Right ventricle myocardium superior (tissue), 1 donor: ENCODE results near the gene CPLANE2. TPM values are rescaled to one million over a fixed set of nuclear protein-coding genes. Genes with fewer than 3 reads are reported as not detected.
A peak's percentile ranks its signal among the peaks of the same experiment; 100 is the strongest.
"Not testable (repeated sequence)": the region's sequence is repeated elsewhere in the genome, so short reads cannot be mapped to it uniquely, and the experiment has no call there.

Experiments used
- ATAC-seq: fragments of 200-7000 bp; cut with Tn5 transposase; one replicate; pipeline ENCODE4 v1.9.1; 2020; ENCODE audit warnings: mild to moderate bottlenecking; ENCODE audit not compliant: poor library complexity
- DNase-seq: peaks from one replicate; pipeline ENCODE4 v3.0.0-alpha.2; 2020
- intact Hi-C: fragments of 100-400 bp; cut with DNase I; formaldehyde crosslinking; loops from one replicate; pipeline ENCODE4 v1.11.2; 2022
- total RNA-seq: library from RNA; stranded (reverse); fragmentation: NEBNext Ultra II Directional; extraction: Animal tissue kit (Norgen Biotek cat#: 25700); gene quantifications from one replicate; pipeline ENCODE4 v1.2.1, GENCODE V29; 2021
- donor health status: DM: no; HTN: yes; CAD: no; lungs with severe emphysema.

Gene CPLANE2
- total RNA-seq, 1 donor from 2014 or later, result 10.1 TPM

DNA sequence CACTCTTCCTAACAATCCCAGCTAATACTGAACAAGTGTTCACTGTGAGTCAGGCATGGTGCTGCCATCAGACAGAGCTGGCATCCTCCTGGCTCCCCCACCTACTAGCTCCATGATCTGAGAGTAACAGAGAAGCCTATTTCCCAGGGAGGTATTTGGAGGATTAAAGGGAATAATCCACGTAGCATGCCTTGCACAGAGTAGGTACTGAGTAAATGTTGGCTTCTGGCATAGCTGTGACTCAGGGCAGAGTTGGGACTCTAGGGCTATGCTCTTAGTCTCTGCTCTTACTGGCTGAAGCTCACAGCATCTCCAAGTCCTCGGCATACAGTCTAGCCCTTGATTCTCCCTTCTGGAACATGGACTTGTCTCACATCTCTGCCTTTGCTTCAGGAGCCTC is 32.8 kb downstream of the CPLANE2 start:
- intact Hi-C loops, result no loop called here

DNA sequence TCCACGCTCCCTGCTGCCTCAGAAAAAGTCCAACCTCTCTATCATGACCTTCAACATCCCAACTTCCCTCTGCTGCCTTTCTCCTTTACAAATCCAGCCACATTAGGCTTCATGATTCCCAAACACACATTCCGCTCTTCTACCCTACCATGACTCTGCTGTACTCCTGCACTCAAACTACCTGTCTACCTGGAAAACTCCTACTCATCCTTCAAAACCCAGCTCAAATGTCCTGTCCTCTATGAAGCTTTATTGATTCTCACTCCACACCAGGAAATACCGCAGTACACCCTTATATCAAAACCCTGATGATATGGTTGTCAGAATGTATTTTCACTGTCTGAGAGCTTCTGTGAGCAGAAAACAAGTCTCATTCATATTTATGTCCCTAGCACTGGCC is 33.4 kb downstream of the CPLANE2 start:
- DNase-seq, result no peak
- no peak for ATAC-seq
- intact Hi-C loops, result no loop called here

More for the DNA sequence above, 32.8 kb downstream of the CPLANE2 start:
- ATAC-seq, result no peak
- no peak for DNase-seq

DNA sequence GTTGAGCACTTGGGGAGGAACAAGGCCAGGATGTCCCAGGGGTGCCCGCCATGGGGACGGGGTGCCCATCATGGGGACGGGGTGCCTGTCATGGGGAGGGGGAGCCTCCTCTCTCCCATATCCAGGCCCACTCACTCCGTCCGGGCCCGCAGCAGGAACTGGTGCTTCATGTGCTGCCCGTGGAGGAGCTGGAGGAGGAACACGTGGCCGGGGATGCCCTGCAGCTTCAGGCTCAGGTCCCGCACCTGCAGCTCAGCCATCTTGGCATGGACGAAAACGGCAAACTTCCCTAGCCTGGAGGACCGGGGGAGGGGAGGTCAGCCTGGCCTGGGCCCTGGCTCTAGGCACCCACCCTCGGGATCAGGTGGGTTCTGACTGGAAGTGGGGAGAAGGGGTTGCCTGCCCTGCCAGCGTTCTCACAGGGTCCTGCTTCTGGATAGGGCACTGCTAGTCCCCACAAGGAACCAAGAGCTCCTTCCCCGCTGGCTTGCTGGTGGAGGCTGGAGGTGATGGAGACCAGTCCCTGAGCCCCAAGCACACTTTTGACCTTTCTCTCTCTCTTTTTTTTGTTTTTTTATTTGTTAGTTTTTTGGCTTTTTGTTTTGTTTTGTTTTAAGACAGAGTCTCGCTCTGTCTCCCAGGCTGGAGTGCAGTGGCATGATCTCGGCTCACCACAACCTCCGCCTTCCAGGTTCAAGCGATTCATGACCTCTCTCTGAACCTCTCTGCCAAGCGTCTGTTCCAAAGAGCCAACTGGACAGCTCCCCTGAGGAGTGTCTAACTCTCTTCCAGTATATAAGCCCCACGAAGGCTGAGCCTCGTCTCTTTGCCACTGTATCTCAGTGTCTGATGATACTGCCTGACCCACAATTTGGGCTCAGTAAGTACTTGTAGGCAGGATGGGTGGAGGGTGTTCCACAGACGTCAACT is 34.4 kb downstream of the CPLANE2 start:
- intact Hi-C loops, result no loop called here
- no peak for DNase-seq
- no peak for ATAC-seq

DNA sequence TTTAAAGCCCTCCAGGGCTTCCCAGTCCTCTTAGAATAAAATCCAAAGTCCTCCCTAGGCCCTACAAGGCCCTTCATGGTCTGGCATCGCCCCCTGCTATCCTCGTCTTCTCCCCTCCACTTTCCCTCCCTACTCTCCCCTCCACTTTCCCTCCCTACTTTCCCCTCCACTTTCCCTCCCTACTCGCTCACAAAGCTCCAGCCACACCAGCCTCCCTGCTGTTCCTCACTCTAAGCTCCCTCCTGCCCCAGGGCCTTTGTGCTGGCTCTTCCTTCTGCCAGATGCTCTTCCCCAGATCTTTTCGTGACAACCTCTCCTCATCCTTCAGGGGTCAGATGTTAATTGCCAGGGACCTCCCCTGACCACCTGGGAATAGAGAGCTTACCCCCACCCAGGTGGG is 37.3 kb downstream of the CPLANE2 start:
- no peak for DNase-seq
- intact Hi-C loops, result loop anchor here (10.0 kb wide), 1 partner anchor 205 kb away; no protein-coding TSS in a partner anchor
- no peak for ATAC-seq

DNA sequence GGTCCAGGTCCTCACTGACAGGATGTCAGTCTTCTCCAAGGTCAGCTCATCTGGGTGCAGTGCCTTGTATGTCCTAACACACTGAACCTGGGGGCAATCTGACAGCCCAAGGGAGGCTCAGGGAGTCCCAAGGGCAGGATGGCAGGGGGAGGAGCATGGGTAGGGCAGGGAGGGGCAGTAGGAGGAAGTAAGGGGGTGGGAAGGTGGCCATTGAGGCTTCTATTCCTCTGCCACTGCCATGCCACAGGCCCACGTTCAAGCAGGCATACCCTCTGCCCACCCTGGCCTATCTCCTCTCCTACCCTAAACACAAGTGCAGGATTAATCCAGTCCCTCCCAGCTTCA is 37.9 kb downstream of the CPLANE2 start:
- ATAC-seq, result no peak
- DNase-seq, result no peak
- intact Hi-C loops, result loop anchor here (10.0 kb wide), 1 partner anchor 204 kb away; no protein-coding TSS in a partner anchor

DNA sequence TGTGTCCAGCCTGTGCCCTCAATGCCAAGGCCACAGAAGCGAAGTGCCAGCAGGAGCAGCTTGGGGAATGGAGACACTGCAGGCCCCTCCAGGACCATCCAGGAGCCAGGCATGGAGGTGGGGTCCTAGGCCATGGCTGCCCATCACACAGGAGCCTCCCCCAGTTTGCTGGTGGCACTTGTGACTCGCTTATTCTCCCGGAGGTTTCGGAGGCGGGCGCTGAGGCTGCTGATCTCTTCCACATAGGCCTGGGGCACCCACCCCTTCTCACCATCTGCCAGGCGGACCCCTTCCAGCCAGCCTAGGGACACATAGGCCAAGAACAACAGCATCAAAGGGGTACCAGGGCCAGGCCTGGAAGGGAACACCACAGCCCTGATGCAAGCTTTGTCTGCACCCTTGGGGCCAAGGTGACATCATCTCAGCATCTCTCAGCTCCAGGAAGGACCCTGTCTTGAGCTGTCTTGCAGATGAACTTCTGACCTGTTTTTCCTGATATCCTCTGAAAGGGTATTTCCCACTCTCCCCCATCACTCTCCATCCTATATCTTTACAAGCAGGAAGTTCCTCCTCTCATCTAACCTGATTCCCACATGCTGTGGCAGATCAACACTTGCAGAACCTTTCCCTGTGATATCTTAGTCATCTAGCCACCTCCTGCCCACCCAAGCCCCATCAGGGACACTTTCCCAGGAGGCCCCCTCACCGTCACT is 38.4 kb downstream of the CPLANE2 start:
- ATAC-seq (no peak), DNase-seq (no peak)
- intact Hi-C loops, result loop anchor here (10.0 kb wide), 1 partner anchor 204 kb away; no protein-coding TSS in a partner anchor

DNA sequence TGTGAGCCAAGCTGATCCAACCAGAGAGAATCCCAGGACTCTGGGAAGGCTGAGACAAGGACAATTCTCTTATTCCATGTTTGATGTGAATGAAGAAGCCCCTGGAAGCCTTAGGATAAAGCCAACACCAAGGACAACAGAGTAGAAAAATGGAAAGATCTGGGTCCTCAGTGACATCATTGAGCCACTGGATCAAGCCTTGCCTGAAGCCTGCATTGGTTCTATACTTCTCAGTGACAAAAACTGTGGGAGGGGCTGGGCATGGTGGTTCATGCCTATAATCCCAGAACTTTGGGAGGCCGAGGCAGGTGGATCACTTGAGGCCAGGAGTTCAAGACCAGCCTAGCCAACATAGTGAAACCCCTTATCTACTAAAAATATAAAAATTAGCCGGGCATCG is 40.1 kb downstream of the CPLANE2 start:
- DNase-seq, result no peak
- no peak for ATAC-seq
- intact Hi-C loops, result loop anchor here (10.0 kb wide), 1 partner anchor 202 kb away; no protein-coding TSS in a partner anchor

DNA sequence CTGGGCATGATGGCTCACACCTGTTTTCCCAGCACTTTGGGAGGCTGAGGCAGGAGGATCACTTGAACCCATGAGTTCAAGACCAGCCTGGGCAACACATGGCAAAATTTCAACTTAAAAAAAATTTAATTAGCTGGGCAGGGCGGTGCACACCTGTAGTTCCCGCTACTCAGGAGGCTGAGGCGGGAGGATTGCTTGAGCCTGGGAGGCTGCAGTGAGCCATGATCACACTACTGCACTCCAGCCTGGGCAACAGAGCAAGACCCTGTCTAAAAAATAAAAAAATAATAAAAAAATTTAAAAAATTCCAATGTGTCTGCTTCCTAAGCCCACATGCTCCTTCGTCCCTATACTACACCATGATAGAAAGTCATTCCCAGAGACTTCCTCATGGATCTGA is 40.8 kb downstream of the CPLANE2 start:
- not testable (repeated sequence) for ATAC-seq, DNase-seq
- intact Hi-C loops, result loop anchor here (10.0 kb wide), 1 partner anchor 201 kb away; no protein-coding TSS in a partner anchor

DNA sequence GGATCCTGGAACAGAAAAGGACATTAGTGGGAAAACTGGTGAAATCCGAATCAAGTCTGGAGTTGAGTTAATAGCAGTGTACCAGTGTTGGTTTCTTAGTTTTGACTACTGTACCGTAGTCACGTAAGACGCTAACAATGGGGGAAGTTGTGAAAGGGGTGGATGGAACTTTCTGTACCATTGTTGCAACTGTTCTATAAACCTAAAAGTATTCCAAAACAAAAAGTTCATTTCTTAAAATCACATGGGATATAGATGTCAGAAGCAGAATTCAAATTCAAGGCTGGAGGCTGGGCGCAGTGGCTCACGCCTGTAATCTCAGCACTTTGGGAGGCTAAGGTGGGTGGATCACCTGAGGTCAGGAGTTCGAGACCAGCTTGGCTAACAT is 41.5 kb downstream of the CPLANE2 start:
- no peak for ATAC-seq
- DNase-seq, result no peak
- intact Hi-C loops, result loop anchor here (10.0 kb wide), 1 partner anchor 201 kb away; no protein-coding TSS in a partner anchor

DNA sequence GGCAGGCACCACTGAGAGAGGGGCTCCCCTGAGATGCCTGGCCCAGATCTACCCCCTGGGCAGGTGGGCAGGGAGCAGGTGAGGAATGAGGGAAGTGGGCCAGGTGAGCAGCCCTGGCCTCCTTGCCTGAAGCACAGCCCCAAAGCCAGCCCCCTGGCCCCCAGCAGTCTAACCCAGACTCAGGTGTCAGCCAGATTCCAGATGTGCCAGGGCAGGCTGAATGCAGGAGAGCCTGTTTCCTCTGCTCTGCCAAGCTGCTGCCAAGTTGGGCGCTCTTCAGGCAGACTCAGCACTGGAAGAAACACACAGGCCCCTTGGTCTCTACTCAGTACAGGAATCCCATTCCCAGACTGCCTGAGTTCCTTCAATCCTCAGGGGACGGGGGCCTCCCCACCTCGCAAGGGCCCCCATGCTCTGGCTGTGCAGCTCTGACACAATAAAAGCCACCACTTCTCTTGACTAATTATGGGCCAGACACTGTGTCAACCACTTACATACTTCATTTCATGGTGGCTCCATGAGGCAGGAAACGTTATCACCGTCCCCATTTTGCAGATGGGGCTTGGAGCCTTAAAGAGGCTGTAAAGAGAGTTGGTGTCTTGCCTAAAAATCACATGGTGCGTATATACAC is 45.0 kb downstream of the CPLANE2 start:
- ATAC-seq (no peak), DNase-seq (no peak)
- intact Hi-C loops, result loop anchor here (10.0 kb wide), 1 partner anchor 197 kb away; no protein-coding TSS in a partner anchor

DNA sequence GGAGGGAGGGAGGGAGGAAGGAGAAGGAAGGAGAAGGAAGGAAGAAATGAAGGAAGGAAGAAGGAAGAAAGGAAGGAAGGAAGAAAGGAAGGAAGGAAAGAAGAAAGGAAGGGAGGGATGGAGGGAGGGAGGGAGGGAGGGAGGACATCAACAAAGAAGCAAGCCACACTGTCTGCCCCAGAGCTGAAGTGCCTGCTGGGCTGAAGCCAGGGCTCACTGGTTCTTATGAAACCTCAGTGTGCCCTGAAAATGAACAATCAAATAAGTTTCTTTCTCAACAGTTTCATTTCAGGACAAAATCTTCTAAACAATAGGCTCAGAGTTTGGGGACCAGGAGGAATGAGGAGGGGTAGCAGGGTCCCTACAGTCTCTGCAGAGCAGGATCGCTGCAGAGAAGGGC is 45.7 kb downstream of the CPLANE2 start:
- peak; percentile 67 for DNase-seq
- intact Hi-C loops, result loop anchor here (10.0 kb wide), 1 partner anchor 197 kb away; no protein-coding TSS in a partner anchor

DNA sequence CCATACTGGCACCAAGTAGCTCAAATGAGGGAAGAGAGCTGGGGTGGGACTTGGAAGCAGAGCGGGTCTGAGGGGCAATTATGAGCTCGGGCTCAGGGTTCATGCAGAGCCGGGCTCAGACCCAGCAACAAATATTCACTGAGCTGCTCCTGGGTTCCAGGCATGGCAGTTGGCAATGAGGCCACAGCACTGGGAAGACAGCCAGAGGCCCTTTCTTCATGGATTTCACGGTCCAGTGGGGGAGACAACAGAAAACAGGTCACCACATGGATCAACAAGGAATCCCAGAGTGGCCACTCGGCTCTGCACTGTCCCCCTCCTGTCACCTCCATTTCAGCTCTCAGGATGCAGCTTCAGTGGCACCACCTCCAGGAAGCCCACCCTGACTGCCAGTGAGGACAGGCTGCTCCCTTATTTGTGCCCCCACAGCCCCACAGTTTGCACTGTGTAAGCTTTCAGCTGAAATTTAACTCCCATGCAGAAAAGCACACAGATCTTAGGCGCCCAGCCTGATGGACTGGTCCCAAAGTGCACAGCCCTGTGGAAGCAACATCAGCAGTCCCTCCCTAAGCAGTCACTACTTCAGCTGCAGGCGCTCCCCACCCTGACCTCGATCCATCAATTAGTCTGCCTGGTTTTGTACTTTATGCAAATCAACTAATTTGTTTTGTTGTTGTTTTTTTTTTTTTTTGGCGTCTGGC is 46.9 kb downstream of the CPLANE2 start:
- ATAC-seq (no peak), DNase-seq (no peak)
- intact Hi-C loops, result loop anchor here (10.0 kb wide), 1 partner anchor 195 kb away; no protein-coding TSS in a partner anchor

More for the DNA sequence above, 45.7 kb downstream of the CPLANE2 start:
- ATAC-seq, result no peak

DNA sequence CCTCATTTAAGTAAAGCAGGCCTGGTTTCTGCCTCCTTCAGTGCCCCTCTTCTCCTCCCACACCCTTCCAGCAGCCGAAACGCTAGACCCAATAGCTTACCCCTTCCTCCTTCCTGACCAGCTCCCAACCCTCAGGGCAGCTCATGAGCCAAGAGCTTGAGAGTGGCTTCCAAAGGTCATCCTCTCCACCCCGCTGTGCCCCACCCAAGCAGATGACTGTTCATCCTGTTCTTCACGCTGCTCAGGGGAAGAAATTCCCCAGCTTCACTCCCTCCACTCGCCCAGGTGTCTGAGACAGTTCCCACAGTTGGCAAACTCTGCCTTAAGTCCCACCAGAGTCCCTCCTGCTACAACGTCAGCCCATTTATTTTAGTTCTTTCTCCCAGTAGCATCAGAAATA is 48.0 kb downstream of the CPLANE2 start:
- intact Hi-C loops, result no loop called here
- no peak for DNase-seq
- ATAC-seq, result peak; percentile 42

DNA sequence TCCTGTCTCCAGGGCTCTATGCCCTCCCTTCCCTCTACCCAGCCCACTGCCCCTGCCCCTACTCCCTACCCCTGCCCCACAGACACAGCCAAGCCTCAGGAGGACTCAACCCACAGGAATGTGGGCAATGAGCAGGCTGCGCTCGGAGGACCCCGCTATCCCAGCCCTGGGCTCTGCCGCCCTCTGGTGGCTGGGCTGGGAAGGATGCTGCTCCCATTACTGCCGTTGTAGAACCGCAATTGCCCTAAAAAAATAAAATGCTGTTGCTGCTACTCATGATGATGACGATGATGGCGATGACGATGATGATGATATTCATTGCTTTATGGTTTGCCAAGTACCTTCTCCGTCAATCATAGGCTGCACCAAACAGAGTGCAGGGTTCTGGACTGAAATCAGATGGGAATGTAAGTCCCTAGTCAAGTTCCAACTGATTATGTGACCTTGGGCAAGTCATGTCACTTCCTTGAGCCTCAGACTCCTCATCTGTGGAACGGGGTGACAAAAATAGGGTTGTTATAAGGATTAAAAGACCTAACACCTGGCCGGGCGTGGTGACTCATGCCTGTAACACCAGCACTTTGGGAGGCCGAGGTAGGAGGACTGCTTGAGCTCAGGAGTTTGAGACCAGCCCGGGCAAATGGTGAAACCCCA is 49.1 kb downstream of the CPLANE2 start:
- DNase-seq, result peak; percentile 89
- intact Hi-C loops, result loop anchor here (1.0 kb wide), 1 partner anchor 109 kb away; no protein-coding TSS in a partner anchor
- peak; percentile 88 for ATAC-seq

DNA sequence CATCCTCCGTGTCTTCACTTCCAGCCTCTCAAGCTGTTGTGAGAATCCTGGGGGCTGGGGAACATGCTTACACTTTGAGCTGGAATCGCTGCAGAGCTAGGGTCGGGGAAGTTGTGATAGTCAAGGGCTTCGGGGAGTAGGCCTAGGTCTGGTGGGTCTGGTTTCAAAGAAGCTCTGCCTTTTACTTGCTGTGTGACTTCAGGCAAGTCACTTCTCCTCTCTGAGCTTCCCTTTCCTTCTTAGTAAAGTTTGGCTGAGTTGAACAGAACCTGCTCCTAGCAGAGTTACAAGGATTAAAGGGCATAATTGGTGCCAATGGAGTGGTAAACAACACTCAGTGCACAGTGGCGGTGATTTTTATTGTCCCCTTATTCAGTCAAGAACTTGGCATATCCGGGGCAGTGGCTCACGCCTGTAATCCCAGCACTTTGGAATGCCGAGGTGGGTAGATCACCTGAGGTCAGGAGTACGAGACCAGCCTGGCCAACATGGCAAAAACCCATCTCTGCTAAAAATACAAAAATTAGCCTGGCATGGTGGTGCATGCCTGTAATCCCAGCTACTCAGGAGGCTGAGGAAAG is 50.2 kb downstream of the CPLANE2 start:
- DNase-seq (no peak), ATAC-seq (no peak)
- intact Hi-C loops, result loop anchor here (1.0 kb wide), 1 partner anchor 107 kb away; no protein-coding TSS in a partner anchor

DNA sequence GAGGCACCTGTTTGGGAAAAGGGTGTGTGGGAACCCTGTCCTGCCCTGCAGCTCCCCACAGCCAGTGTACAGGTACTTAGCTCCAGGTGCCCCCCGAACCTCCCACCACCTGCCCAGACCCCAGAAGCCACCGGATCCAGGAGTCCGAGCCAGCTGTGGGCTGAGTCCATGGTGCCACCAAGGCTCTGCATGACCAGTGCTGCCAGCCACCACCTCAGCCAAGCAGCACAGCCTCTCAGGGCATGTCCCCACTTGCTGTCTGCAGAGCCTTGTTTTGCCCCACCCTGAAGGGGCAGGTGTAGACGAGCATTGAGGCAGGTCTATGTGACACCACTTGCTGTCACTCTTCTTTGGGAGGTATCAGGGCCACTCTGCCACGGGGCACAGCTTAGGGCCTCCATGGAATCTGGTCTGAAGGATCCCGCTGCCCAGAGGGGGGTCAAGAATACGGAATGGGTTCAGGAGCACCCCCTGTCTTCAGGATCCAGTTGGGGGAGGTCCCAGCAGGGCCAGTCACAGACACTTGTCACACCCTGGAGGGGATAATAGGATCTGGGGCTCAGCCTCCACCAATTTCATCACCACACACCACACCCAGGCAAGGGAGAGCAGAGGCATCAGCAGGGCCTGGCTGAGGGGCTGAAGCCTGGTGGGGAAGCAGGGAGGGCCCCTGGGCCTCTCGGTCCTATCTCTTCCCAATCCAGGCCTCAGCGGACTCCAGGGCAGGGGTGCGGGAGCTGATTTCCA is 52.3 kb downstream of the CPLANE2 start:
- DNase-seq (no peak), ATAC-seq (no peak)
- intact Hi-C loops, result no loop called here
